ENCODE data around the gene GLI3.
A peak's percentile ranks its signal among the peaks of the same experiment; 100 is the strongest.

The GLI3 gene

DNA sequence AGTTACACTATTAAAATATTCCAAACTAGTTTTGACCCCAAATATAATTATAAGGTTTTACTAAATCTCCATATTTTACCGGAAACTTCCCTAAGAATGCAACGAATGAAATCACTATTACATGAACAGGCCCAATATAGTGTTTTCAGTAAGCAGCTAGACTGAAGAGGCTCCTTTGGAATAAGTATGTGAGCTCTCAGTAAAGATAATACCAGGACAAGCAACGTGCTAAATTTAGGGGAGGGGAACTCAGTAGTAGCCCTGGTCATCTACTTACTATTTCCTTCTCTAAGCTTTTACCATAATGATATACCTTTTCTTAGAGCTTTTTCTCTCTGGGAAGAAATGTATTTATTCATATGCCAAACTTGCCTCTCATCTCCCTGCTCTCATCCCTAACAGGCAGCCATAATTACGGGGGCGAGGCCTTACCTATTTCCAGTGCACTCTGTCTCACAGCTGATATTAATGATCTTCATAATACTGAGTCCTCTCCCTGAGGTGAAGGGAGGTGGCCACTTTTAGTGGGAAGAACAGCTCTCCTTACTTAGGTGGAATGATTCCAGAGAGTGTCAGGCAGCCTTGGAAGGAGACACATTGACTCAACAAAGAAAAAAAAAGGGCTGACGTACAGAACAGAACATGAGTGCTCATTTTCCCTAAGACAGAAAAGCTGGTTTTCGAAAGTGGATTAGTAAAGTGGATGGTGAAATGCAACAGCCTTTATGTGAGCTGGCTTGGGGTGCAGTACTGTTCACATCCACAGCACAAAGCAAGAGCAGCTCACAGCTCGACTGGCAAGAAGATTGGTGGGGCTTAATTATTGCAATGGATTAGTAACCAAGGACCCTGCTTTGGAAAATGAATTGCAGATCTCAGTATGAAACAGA is 165.4 kb downstream of the GLI3 start:
- H3K27ac ChIP-seq, result no peak overlapping the region
- TF ChIP-seq CTCF (IDR thresholded peaks at IDR 0.05), result no peak; the same call in 1 of the 2 replicates
- TF ChIP-seq ZFX (IDR thresholded peaks at IDR 0.05; ENCODE audit: borderline replicate concordance), result no peak

DNA sequence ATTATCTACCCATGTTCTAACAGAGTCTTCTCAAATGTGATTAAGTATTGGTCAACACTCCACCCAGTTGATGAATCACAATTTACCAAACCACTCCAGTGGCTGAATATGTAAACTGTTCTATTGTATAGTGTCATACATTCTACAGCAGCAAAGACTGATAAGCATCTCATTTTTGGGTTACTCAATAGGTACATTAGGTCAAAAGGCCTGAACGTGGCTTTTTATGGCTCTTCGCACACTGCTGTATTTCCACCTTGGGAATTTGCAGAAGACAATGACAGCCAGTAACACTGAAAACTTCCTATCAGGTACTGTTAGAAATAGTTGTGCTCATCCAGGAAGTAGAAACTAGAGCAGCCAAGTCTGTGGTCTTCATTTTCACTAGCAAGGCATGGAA is 166.9 kb downstream of the GLI3 start:
- TF ChIP-seq CTCF (IDR thresholded peaks at IDR 0.05), result no peak
- TF ChIP-seq ZFX (IDR thresholded peaks at IDR 0.05; ENCODE audit: borderline replicate concordance), result no peak
- peak overlapping the region; percentile 44 for H3K27ac ChIP-seq

DNA sequence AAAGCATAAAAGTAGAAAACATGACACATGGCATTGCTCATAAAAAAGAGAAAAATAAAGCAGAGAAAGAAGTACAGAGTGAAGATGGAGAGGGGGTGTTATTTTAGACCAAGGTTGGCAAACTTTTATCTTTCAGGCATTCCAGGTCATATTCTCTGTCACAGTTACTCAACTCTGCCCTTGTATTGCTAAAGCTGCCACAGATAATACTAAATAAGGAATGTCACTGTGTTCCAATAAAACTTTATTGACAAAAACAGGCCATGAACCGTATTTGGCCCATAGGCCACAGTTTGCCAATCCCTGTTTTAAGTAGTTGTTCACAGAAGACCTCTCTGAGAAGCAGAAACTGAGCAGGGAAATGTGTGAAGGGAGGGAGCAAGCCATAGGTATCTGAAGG is 167.4 kb downstream of the GLI3 start:
- H3K27ac ChIP-seq, result peak overlapping the region; percentile 44
- TF ChIP-seq CTCF (IDR thresholded peaks at IDR 0.05), result no peak
- no peak for TF ChIP-seq ZFX (IDR thresholded peaks at IDR 0.05; ENCODE audit: borderline replicate concordance)

- TF ChIP-seq ZFX (IDR thresholded peaks at IDR 0.05; ENCODE audit: borderline replicate concordance), result no peak
- TF ChIP-seq CTCF (IDR thresholded peaks at IDR 0.05), result no peak
- no peak overlapping the region for H3K27ac ChIP-seq
These were observed 168.3 kb downstream of the GLI3 start for GRCh38 chr7:42068554-42069280.

- TF ChIP-seq CTCF (IDR thresholded peaks at IDR 0.05) (no peak), ZFX (IDR thresholded peaks at IDR 0.05; ENCODE audit: borderline replicate concordance) (no peak)
- H3K27ac ChIP-seq, result no peak overlapping the region
These were observed 171.1 kb downstream of the GLI3 start for GRCh38 chr7:42065942-42066341.

DNA sequence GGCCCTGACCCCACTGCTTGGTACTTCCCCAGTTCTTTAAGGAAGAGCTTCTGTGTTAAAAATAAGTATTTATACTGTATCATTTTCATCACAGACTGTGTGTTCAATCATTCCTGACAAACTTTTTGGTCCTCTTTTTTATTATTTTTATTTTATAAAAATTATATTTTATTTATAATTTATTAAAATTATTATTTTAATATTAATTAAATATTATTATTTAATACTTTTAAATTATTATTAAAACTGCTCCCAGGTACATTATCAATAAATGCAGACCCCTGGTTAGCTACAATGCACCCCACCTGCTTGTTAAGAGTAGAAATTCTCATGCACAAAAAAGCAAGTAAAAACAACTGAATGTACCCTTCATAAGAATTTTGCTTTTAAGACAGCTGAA is 172.0 kb downstream of the GLI3 start:
- TF ChIP-seq ZFX (IDR thresholded peaks at IDR 0.05; ENCODE audit: borderline replicate concordance), result no peak
- no peak for TF ChIP-seq CTCF (IDR thresholded peaks at IDR 0.05)
- H3K27ac ChIP-seq, result no peak overlapping the region

DNA sequence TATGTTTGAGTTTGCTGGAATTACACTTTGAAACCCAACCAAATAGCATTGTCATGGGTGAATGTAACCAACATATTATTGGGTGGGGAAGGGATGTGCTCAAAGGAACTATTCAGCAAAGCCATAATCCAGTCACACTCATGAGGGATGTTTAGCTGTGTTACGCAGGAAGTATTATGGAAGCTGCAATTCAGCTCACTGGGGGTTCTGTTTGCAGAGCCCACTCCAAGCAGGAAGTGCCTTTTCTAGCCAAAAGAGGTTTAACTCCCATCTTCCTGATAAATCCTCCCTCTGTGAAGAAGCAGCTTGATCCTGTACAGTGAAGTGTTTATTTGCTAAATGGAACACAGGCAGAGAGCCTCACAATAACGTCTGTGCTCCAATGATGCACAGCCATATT is 172.5 kb downstream of the GLI3 start:
- no peak for TF ChIP-seq ZFX (IDR thresholded peaks at IDR 0.05; ENCODE audit: borderline replicate concordance)
- no peak for TF ChIP-seq CTCF (IDR thresholded peaks at IDR 0.05)
- no peak overlapping the region for H3K27ac ChIP-seq

Data from 22Rv1 (cell line).